HG03159 (cell line): ENCODE data around the gene GABBR2.

Source experiments
- ATAC-seq: cut with Tn5 transposase; IDR thresholded peaks from one replicate; pipeline ENCODE4 v1.9.1; 2021; ENCODE audit warnings: mild to moderate bottlenecking, moderate library complexity; ENCODE audit not compliant: unreplicated experiment

Gene GABBR2

DNA sequence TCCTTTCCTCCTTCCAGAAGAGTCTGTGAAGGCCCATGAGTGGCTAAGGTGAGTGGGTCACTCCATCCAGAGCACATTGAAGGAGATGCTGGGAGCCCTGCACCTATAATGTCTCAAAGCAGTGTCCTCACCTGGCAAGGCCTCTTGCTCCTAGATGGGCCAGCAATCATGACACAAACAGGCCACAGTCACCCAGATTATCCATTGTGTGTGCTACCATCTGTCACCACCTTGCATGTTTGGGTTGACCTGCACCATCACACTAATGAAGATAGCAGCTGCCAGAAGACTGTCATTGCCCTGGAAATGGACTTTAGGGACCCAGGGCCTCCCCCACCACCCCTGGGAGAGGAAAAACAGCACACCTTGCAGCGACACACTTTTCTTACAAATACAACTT, 69.6 kb downstream of the GABBR2 start:
- no peak for ATAC-seq

DNA sequence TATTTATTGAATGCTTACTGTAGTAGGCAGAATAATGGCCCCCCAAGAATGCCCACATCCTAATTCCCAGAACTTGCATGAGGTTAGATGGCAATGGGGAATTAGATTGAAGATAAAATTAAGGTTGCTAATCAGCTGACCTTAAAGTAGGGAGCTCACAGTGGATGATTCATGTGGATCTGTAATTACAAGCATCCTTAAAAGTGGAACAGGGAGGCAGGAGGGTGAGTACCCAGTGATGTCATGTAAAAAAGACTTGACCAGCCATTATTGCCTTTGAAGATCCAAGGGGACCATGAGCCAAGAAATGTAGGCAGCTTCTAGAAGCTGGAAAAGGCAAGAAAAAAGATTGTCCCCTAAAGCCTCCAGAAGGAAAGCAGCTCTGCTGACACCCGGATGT, 71.4 kb downstream of the GABBR2 start:
- ATAC-seq, result no peak

DNA sequence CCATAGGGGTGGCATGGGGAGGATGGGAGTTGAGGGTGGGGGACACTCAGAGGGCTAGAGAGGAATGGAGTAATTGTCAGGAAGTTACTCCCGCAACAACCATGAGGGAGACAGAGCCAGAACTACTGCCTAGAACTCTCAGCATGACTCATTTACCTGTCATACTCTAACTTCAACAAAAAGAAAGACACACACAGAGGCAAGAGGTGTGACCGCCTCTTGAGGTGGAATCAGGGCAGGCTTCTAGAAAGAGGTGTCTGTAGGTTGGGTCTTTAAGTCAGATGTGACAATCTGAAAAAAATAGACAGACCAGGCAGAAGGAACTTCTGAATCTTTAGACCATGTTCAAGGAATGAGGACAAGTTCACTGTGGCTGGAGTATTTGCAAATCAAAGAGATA, 73.4 kb downstream of the GABBR2 start:
- ATAC-seq, result no peak

DNA sequence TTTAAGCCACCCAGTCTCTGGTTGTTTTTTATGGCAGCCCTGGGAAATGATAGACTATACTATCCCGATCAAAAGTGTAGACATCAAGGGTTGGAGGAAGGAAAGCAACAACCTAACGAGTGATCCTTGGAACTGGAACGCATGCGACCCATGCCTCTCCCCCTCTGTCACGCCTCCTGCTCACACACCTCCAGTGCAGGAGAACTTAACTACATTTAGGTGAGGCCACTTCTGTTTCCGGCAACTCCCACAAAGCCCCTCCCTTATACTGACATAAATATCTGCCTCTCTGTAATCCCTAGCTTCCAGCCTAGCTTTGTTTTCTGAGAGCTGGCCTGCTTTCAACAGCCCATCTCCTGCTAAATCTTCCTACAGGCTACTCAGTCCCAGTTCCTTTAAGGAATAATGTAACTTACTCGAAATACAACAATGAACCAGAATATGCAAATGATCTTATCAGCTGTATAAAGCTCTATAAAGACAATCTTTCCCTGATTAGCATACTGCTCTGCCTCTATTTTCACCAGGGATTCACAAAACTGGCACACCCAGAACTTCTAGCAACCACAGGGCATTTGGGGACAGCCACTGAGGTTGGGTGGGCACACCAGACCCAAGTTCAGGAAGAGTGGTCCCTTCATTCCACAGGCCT, 73.9 kb downstream of the GABBR2 start:
- ATAC-seq, result no peak

DNA sequence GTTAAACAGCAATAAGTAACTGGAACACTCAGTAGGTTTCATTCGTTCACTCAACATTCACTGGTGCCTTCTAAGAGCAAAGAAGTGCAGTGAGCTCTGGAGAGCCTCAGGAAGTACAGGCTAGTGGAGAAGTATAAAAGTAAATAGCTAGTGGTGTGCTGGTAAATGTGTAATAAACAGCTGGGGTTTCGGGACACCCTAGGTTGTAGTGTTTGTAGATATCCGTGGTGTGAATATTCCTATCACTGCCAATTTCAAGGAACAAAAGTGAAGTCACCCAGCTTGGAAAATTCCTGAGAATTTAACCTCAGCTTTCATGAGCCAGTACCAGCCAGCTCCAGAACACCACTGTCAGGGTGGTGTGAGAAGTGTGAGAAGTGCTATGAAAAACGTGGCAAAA, 75.9 kb downstream of the GABBR2 start:
- no peak for ATAC-seq

DNA sequence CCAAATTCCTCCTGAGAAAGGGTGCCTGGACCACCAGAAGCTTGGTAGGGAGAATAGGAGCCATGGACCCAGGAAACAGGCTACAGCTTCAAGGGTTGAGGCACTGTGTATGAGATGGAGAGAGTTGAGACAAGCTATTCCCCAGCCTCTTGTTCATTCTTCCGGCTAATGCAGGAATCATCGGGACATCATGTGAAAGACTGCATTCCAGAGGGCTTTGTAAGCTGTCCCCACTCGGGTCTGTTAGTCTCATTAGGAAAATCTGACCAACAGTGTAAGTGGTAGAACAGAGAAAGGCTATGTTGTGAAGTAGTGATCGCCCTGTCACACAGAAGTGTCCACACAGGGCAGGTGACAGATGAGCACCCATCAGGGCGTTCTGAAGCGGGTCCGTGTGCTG, 81.4 kb downstream of the GABBR2 start:
- no peak for ATAC-seq

DNA sequence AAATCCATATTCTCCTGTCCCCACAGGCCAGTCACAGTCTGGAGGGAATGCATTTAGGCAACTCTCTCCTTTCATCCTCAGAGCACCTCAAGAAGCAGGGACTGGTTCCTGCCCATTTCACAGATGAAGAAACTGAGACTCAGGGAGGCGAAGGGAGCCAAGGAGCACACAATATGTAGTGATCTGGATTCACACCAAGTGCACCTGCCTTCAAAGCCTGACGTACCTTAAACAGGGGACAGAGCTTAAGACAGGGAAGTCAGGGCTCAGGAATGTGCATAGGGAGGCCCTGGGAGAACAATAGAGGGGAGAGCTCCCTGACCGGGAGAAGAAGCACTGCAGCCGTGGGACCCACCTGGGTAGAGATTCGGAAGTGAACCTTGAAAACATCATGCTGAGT, 83.0 kb downstream of the GABBR2 start:
- no peak for ATAC-seq

DNA sequence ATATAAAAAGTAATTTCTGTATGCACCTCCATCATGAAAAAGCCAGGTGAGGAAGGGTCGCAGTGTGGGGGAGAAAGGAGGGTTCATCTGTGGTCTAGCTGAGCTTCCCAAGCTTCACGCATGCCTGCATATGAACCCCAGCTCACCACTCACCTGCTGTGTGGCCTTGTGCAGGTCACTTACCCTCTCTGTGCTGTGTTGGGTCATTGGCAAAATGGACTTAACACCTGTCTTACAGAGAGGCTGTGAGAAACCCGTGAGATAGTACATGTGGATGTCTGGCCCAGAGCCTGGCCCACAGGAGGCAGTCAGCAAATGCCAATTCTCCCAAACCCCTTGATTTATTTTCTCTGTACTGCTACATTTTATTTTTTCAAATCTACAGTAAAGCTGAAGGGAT, 88.9 kb downstream of the GABBR2 start:
- no peak for ATAC-seq

DNA sequence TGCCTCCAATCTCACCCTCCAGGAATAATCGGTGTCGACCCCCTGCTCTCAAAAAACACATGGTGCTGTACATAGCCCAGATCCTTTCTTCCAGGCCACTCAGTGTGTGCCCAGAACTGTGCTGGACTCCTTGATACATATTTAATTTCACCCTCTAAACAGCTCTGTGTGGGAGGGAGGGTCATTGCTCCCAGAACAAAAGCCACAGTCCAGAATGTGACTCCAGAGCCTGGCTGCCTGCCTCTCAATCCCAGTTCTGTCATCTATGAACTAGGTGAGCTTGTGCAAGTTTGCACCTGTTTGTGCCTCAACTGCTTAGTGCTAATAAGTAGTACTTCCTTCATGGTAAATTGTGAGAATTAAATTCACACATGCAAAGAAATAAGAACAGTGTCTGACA, 93.1 kb downstream of the GABBR2 start:
- ATAC-seq, result no peak

DNA sequence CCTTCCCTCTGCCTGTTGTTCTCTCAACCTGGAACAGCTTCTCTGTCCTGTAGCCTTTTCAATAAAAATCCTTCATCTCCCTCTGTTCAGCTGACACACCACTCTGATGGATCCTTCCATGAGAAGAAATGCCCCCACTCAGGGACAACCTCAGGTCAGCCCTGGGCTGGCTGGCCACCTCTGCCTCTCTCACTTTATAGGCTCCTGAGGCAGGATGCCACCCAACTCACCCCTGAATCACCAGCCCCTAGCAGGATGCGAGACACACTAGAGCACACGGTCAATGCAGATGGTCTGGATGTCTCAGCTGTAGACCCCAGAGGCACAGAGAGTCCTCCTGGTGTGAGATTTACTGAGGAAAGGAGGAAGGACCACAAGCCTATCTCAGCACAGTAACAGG, 93.8 kb downstream of the GABBR2 start:
- no peak for ATAC-seq

DNA sequence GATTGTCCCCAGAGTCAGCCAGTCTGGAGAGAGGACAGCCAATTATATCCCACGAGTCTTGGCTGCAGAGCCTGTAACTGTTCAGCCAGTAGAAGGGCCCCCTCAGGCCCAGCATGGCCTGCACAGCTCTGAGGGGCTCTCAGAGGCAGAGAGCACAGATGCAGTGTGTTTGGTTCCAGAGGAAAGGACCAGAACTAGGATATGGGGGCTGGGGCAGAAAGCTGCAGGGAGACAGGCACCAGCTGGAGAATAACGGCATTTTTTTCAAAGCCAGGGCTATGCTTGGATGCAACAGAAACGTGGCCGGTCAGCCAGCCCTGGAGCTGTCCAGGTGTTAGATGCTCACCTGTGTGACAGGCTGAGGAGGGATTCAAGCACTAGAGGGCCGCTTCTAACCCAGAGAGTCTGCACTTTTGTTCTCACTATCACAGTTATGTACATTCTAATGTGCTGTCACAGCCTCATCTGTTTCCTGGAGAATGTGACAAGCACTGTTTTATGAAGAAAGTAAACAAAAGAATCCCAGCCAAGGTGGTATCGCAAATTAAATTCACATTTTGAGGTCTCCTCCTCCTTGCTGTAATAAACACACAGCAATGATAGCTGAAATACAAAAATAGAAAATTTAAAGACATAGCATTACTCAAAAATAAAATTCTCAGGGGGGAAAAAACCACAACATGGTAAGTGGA, 96.5 kb downstream of the GABBR2 start:
- ATAC-seq, result no peak

DNA sequence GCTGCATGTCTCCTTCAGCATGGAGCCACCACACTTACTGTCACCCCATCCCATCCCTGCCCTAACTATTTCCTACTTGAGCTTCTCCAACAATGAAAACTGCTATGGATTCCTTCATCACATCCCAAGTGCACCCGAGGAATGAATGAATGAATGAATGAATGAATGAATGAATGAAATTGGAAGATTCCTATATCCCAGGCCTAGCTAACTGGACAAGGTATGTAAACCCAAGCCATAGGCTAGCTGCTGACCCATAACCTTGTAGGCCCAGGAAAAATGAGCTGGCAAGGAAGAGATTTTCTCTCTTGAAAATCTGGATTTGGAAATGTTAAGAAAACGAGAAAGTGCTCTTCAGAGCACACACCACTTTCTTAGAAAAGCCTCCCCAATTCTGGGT, 97.4 kb downstream of the GABBR2 start:
- ATAC-seq, result no peak

DNA sequence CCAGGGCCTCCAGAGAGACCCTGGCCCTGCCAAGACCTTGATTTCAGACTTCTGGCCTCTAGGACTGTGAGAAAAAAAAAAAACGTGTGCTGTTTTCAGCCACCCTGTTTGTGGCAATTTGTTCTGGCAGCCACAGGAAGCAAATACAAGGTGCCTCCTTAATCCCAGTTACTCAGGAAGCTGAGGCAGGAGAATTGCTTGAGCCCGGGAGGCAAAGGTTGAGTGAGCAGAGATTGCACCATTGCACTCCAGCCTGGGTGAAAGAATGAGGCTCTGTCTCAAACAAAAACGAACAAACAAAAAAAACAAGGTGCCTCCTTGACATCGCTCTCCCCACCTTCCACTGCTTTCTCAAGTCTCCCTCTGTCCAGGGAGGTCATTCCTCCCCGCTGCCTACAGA, 98.0 kb downstream of the GABBR2 start:
- no peak for ATAC-seq

DNA sequence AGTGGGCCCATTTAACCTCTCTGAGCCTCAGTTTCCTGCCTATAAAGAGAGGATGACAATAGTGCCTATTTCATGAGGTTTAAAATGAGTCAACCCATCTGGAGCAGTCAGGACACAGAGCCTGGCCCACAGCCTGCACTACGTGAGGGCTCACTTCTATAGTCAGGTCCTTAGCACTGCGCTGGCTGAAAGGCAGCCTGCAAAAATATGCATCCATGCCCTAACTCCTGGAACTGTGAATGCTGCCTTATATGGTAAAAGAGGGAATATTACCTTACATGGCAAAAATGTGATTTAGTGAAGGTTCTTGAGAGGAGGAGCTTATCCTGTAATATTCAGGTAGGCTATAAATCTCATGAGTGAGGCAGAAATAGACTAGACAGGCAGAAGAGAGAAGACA, 98.5 kb downstream of the GABBR2 start:
- no peak for ATAC-seq

DNA sequence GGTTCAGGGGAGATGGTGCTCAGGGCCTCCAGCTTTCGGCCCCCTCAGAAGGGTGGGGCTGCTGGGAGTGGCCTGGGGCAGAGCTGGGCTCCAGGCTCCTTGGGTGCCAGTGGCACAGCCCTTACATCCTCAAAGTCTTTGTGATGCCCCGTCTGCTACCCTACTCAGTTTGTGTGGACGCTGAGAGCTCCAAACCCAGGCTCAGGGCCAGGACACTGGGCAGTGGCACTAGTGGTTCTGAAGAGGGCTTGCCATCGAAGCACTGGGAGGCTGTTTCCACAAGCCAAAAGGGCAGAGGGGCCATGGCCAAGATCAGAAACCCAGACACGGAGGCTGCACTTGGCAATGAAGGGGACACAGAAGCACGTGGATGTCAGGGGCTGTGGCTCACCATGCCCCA, 99.1 kb downstream of the GABBR2 start:
- ATAC-seq, result no peak

DNA sequence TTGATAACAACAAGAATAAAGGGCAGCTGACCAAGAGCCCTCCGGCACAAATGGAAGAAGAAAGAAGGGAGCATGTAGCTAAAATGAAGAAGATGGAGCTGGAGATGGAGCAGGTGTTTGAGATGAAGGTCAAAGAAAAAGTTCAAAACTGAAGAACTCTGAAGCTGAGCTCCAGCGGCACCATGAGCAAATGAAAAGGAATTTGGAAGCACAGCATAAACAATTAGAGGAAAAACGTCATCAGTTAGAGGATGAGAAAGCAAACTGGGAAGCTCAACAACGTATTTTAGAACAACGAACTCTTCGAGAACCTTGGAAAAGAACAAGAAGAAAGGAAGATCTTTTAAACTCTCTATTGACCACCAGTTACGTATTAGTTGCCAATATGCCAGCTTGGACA, 100.9 kb downstream of the GABBR2 start:
- ATAC-seq, result no peak

DNA sequence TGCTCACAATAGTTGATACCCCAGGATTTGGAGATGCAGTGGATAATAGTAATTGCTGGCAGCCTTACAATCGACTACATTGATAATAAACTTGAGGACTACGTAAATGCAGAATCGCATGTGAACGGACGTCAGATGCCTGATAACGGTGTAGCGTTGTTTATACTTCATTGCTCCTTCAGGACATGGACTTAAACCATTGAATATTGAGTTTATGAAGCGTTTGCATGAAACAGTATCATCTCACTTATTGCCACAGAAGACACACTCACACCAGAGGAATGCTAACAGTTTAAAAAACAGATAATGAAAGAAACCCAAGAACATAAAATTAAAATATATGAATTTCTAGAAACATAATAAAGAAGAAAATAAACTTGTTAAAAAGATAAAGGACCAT, 101.6 kb downstream of the GABBR2 start:
- no peak for ATAC-seq

DNA sequence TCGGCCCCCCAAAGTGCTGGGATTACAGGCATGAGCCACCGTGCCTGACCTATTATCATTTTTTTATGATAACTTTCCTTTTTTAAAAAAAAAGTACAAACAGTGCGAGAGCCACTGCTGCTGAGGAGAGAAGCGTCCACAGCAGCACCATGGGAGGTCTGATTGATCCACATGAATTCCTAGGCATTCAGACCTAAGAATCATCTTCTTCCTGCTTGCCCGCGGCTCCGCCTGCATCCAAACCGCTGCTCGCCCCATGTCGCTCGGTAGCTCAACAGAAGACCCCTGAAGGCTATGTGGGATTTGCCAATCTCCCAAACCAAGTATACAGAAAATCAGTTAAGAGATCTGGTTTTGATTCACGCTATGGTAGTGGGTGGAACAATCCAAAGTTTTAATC, 102.0 kb downstream of the GABBR2 start:
- no peak for ATAC-seq

DNA sequence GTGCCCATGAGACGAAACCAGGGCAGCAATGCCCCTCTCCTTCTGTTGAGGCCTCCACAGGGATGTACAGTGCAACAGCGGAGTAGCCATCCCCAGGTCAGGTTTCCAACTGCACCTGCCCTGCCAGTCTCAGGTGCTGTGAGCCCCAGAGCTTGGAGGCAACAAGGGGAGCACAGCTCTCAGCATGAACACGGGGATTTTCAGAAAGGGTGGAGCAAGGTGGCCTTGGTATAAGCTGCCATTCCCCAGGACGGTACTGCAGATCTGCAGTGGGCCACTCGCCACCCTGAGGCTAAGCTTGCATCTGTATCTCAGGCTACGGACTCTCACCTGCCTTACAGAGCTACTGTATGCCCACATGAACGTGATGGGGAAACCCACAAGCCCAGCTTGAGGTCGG, 103.6 kb downstream of the GABBR2 start:
- ATAC-seq, result no peak

DNA sequence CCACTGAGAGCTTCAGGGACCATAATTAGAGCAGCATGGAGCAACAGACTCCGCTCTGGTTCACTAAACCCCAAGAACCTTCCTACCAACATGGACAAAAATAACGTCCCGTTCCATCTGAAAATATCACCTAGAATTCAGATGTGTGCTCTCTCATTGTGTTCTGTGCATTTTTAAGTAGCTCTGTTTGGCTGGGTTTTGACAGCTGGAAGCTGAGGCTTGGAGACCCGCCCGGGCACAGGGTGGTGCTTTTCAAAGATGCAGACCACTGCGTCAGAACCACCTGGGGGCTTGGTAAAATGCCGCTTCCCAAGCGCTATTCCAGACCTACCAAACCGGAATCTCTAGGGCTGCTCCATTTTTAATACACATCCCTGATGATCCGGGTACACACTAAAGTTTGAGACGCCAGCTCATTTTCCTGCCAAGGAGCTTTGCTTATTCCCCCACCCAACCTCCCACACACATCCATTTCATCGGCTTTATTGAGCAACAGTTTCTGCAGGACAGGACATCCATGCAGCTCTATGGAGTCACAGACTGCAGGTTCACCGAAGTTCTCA, 104.8 kb downstream of the GABBR2 start:
- no peak for ATAC-seq

DNA sequence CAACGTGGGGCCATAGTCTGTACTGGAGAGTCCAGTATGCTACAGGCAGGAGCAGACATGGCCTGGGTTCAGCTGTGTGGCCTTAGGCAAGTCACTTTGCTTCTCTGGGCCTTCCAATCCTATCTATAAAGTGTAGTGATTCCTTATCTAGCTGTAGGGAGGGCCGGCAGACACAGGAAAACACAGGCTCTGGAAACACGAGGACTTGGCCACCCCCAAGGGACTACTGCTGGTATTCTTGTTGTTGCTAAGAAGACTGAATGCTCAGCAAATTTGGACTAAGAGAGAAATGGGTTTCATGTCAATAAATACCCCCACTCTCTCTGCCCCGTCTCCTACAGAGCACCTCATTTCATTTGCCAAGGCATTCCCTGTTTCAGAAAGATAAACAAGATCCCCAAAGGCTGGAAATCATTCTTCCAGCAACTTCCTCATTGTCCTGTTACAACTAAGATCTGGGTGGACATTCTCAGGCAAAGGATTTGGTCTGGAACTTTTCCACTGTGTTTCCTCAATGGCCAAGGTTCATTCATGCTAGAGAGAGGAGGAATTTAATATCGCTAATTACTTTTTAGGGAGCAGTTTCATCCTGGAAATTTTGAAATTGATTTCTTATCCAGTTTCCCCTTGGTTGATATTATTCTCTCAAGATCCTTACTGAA, 105.8 kb downstream of the GABBR2 start:
- no peak for ATAC-seq

DNA sequence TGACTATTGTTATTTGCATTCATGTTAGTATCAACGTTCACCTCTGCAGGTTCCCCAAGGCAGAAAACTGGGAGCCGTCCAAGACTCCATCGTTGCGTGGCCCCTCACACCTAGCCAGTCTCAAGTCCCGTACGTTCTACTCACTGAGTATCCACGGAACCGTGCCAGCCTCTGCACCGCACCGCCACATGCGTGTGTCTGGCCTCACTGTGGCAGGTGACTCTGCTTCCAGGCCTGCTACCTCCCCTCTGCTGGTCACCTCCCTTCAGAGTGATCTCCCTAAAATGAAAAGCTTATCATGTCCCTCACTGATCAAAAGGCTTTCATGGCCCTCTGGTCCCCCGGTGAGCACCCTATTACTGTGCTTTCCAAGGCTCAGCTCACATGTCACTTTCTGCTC, 108.1 kb downstream of the GABBR2 start:
- ATAC-seq, result no peak
